Caco-2 (cell line): Measurements from ENCODE around the gene CTRB2. TPM values are rescaled to one million over a fixed set of nuclear protein-coding genes. Genes with fewer than 3 reads are reported as not detected.

Experiments
- BruUV-seq: library from RNA; stranded (reverse); fragments of 400-500 nt; replicated peaks from 2 replicates; lab custom pipeline; 2021; lab: Mats Ljungman, UMichigan
- CTCF ChIA-PET: fragments of 300-600 bp; sonication (Branson Sonifier 250); formaldehyde crosslinking; loops from one replicate; lab custom pipeline; 2022; ENCODE audit warnings: antibody characterized with exemption; lab: Charles Lee
- POLR2A ChIA-PET: fragments of 300-600 bp; sonication (Branson Sonifier 250); formaldehyde crosslinking; loops from one replicate; lab custom pipeline; 2022; ENCODE audit warnings: antibody characterized with exemption; lab: Charles Lee
- DNase-seq, 2 experiments: peaks; one replicate each; pipeline versions ENCODE4 v3.0.0 to v3.0.0-alpha.2; 2020 to 2022
- H3K27me3 ChIP-seq: replicated peaks from 2 replicates; pipeline ENCODE4 v1.6.0; 2011; ENCODE audit warnings: low read length; ENCODE audit not compliant: control insufficient read depth, insufficient read depth
- H3K36me3 ChIP-seq: 2 replicates; pipeline ENCODE4 v1.5.1; 2011; ENCODE audit warnings: low read length; ENCODE audit not compliant: control insufficient read depth, insufficient read depth
- H3K4me1 ChIP-seq: fragments of 250-450 bp; sonication (Bioruptor Pico); 2 replicates; pipeline ENCODE4 v1.5.1; 2020; ENCODE audit warnings: mild to moderate bottlenecking
- H3K4me3 ChIP-seq: 2 replicates; pipeline ENCODE4 v1.5.1; 2011; ENCODE audit warnings: low read depth, mild to moderate bottlenecking, control low read depth, low read length
- H3K9me3 ChIP-seq: fragments of 250-450 bp; sonication (Bioruptor Pico); 2 replicates; pipeline ENCODE4 v1.5.1; 2020; ENCODE audit warnings: mild to moderate bottlenecking, moderate library complexity
- H3K27ac Mint-ChIP-seq: one replicate; pipeline ENCODE4 v1.8.0; 2022; ENCODE audit warnings: mixed read lengths; ENCODE audit not compliant: unreplicated experiment
- H3K27me3 Mint-ChIP-seq: one replicate; pipeline ENCODE4 v1.8.0; 2022; ENCODE audit warnings: mixed read lengths; ENCODE audit not compliant: insufficient read depth, unreplicated experiment
- H3K36me3 Mint-ChIP-seq: one replicate; pipeline ENCODE4 v1.8.0; 2022; ENCODE audit warnings: mild to moderate bottlenecking, mixed read lengths; ENCODE audit not compliant: insufficient read depth, unreplicated experiment
- H3K4me1 Mint-ChIP-seq: one replicate; pipeline ENCODE4 v1.8.0; 2022; ENCODE audit warnings: low read depth, mixed read lengths; ENCODE audit not compliant: unreplicated experiment
- H3K4me3 Mint-ChIP-seq: one replicate; pipeline ENCODE4 v1.8.0; 2022; ENCODE audit warnings: mild to moderate bottlenecking, moderate library complexity, mixed read lengths; ENCODE audit not compliant: unreplicated experiment
- H3K9me3 Mint-ChIP-seq: one replicate; pipeline ENCODE4 v1.8.0; 2022; ENCODE audit warnings: mixed read lengths; ENCODE audit not compliant: unreplicated experiment
- intact Hi-C: fragments of 100-400 bp; cut with micrococcal nuclease; formaldehyde crosslinking; loops from one replicate; pipeline ENCODE4 v1.10.0; 2022; ENCODE audit not compliant: unreplicated experiment
- total RNA-seq: library from RNA; stranded (reverse); gene quantifications from 2 replicates; pipeline ENCODE4 v1.2.3, GENCODE V29; 2022
- TF ChIP-seq, protein P1 (sequence below), 2 experiments: fragments of 200-600 bp in 1 of 2; IDR thresholded peaks; 1 replicate in 1 of 2; 2 replicates in 1 of 2; pipeline versions ENCODE4 v1.5.1 to v1.8.0; 2011 to 2022; ENCODE audit warnings: antibody characterized with exemption in 1 of 2, control low read depth in 1 of 2, inconsistent platforms in 1 of 2, low read depth in 1 of 2, low read length in 1 of 2, mild to moderate bottlenecking in 1 of 2, moderate library complexity in 1 of 2; ENCODE audit not compliant: insufficient read depth in 1 of 2, severe bottlenecking in 1 of 2, unreplicated experiment in 1 of 2

The CTRB2 gene
- total RNA-seq, 1 experiment from 2014 or later: not detected

DNA sequence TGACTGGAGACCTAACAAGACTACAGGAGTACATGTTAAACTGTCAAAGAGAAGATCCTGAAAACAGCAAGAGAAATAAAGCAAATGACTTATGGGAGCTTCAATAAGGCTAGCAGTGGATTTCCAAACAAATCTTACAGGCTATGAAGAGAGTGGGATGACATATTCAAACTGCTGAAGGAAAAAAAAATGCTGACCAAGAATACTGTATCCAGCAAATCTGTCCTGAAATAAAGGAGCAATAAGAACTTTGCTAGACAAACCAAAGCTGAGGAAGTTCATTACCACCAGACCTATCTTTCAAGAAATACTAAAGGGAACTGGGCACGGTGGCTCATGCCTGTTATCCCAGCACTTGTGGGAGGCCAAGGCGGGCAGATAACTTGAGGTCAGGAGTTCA is 30.0 kb downstream of the CTRB2 start:
- no TSS peak for BruUV-seq
- H3K4me3 Mint-ChIP-seq: no peak overlapping the region
- peaks cover 2% of the 10 kb centered on the region; the same call in 1 of the 2 replicates for H3K36me3 ChIP-seq
- intact Hi-C loops: no loop called here
- peaks cover 48% of the 10 kb centered on the region for H3K9me3 ChIP-seq
- no peaks in the 10 kb centered on the region for H3K27me3 ChIP-seq
- peaks cover 50% of the 10 kb centered on the region for H3K9me3 Mint-ChIP-seq
- H3K27me3 Mint-ChIP-seq: no peaks in the 10 kb centered on the region
- H3K4me3 ChIP-seq: no peak overlapping the region
- H3K4me1 Mint-ChIP-seq: peaks cover 4% of the 10 kb centered on the region
- 0 out of 2 replicates have a peak, but pooled peaks cover 4% of the 10 kb centered on the region for H3K4me1 ChIP-seq
- no peak overlapping the region for H3K27ac Mint-ChIP-seq
- TF ChIP-seq, protein P1, sequence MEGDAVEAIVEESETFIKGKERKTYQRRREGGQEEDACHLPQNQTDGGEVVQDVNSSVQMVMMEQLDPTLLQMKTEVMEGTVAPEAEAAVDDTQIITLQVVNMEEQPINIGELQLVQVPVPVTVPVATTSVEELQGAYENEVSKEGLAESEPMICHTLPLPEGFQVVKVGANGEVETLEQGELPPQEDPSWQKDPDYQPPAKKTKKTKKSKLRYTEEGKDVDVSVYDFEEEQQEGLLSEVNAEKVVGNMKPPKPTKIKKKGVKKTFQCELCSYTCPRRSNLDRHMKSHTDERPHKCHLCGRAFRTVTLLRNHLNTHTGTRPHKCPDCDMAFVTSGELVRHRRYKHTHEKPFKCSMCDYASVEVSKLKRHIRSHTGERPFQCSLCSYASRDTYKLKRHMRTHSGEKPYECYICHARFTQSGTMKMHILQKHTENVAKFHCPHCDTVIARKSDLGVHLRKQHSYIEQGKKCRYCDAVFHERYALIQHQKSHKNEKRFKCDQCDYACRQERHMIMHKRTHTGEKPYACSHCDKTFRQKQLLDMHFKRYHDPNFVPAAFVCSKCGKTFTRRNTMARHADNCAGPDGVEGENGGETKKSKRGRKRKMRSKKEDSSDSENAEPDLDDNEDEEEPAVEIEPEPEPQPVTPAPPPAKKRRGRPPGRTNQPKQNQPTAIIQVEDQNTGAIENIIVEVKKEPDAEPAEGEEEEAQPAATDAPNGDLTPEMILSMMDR (IDR thresholded peaks at IDR 0.05; ENCODE audit: insufficient read depth in 1 of 2, low read depth in 1 of 2, low read length in 1 of 2, severe bottlenecking in 1 of 2, unreplicated experiment in 1 of 2): no peak
- POLR2A ChIA-PET: no interaction called here
- CTCF ChIA-PET: no interaction called here
- peaks cover 12% of the 10 kb centered on the region for H3K36me3 Mint-ChIP-seq
- DNase-seq: no peak

DNA sequence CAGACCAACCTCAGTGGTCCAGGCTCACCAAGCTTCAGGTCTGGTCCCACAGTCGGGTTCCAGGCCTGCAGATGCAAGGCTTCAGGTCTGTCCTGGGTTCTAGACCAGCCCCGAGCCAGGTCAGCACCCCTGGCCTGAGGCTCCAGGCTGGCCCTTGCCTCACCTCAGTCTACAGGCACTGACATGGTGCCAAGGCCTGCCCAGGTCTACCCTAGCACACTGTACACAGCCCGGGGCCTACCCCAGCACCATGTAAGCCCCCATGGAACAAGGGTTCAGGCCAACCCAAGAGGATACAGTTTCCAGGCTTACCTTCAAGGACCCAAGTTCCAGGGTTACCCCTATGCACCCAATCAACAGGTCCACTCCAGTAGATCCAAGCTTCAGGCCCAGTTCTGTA is 31.9 kb downstream of the CTRB2 start:
- TF ChIP-seq, protein P1 (IDR thresholded peaks at IDR 0.05; ENCODE audit: insufficient read depth in 1 of 2, low read depth in 1 of 2, low read length in 1 of 2, severe bottlenecking in 1 of 2, unreplicated experiment in 1 of 2): no peak
- Histone ChIP-seq H3K4me3 (no peak overlapping the region), H3K4me1 (0 out of 2 replicates have a peak, but pooled peaks cover 4% of the 10 kb centered on the region), H3K27me3 (no peaks in the 10 kb centered on the region), H3K36me3 (peaks cover 5% of the 10 kb centered on the region), H3K9me3 (peaks cover 58% of the 10 kb centered on the region)
- POLR2A ChIA-PET: no interaction called here
- no TSS peak for BruUV-seq
- peaks cover 56% of the 10 kb centered on the region for H3K9me3 Mint-ChIP-seq
- H3K27me3 Mint-ChIP-seq: no peaks in the 10 kb centered on the region
- no peak for DNase-seq
- CTCF ChIA-PET: no interaction called here
- H3K27ac Mint-ChIP-seq: no peak overlapping the region
- intact Hi-C loops: no loop called here
- no peaks in the 10 kb centered on the region for H3K4me1 Mint-ChIP-seq
- peaks cover 28% of the 10 kb centered on the region for H3K36me3 Mint-ChIP-seq
- no peak overlapping the region for H3K4me3 Mint-ChIP-seq

DNA sequence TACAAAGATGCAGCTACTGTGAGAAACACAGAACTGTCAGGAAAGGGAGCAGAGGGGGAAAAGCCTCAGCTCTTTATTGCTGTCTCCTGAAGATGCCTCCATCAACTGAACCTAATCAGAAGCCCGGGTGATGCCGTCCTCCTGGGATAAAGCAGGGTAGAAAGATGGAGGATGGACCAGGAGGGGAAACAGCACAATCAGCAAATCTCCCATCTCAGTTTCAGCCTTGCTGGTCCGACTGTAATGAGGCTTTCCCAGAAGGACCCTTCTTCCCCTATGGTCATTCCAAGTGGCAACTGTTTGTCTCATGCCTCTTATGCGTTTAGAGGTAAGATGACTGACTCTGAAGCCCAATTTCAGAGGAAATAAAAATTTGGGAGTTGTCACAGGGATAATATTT is 34.4 kb downstream of the CTRB2 start:
- peaks cover 10% of the 10 kb centered on the region for H3K36me3 ChIP-seq
- ChIA-PET CTCF (no interaction called here), POLR2A (interaction anchor here (0.5 kb wide), 1 partner anchor 1127 kb away, joined by 3 read pairs; no protein-coding TSS in a partner anchor)
- no peak for DNase-seq
- TF ChIP-seq, protein P1 (IDR thresholded peaks at IDR 0.05; ENCODE audit: insufficient read depth in 1 of 2, low read depth in 1 of 2, low read length in 1 of 2, severe bottlenecking in 1 of 2, unreplicated experiment in 1 of 2): no peak
- Mint-ChIP-seq H3K4me3 (no peak overlapping the region), H3K9me3 (peaks cover 72% of the 10 kb centered on the region), H3K27ac (no peak overlapping the region), H3K4me1 (no peaks in the 10 kb centered on the region), H3K27me3 (no peaks in the 10 kb centered on the region), H3K36me3 (peaks cover 53% of the 10 kb centered on the region)
- 0 out of 2 replicates have a peak, but pooled peaks cover 4% of the 10 kb centered on the region for H3K4me1 ChIP-seq
- no TSS peak for BruUV-seq
- intact Hi-C loops: no loop called here
- no peak overlapping the region for H3K4me3 ChIP-seq
- H3K27me3 ChIP-seq: no peaks in the 10 kb centered on the region
- H3K9me3 ChIP-seq: peaks cover 74% of the 10 kb centered on the region
